Activated naive CD4-positive, alpha-beta T cell treated with Interleukin-2 at 50 U/mL for 16 hours (primary cell): ENCODE results near the gene HIBADH.
"Not testable (repeated sequence)": the region's sequence is repeated elsewhere in the genome, so short reads cannot be mapped to it uniquely, and the experiment has no call there.

Experiments used
- DNase-seq: peaks from one replicate; pipeline ENCODE4 v3.0.0-alpha.2; 2020

HIBADH gene

DNA sequence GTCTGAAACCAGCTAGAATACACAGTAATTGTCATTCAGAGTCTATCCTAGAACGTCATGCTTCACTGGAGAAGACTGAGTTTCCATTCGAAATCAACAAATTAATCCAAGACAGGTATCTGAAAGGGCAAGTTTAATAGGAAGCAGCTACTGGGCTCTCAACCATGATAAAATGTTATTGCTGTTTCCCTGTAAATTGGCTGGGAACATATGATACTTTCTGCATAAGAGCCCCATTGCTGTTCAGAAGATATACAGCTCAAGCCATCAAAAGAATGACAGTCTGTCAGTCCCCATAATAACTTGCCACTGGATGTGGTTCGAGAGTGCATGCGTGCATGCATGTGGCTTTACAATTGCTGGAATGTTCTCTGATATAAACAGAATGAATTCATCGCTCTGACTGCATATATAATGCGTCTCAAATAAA, 129.0 kb downstream of the HIBADH start:
- DNase-seq = no peak

GRCh38 chr7:27532314-27532713, 130.4 kb downstream of the HIBADH start:
- no peak for DNase-seq

DNA sequence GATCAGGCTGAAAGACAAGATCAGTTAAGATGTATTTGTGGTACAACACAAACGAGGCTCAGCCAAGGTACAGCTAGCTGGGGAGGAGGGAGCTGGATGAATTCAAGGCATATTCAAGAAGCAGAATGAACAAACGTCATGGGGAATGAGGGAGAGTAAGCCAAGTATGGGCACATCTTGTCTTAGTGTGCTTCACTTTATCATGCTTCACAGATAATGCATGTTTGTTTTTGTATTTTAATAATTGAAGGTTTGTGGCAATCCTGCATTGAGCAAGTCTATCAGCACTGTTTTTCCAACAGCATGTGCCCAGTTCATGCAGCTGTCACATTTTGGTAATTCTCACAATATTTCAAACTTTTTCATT, 135.4 kb downstream of the HIBADH start:
- no peak for DNase-seq

GRCh38 chr7:27526611-27527347, 135.9 kb downstream of the HIBADH start:
- DNase-seq = no peak

DNA sequence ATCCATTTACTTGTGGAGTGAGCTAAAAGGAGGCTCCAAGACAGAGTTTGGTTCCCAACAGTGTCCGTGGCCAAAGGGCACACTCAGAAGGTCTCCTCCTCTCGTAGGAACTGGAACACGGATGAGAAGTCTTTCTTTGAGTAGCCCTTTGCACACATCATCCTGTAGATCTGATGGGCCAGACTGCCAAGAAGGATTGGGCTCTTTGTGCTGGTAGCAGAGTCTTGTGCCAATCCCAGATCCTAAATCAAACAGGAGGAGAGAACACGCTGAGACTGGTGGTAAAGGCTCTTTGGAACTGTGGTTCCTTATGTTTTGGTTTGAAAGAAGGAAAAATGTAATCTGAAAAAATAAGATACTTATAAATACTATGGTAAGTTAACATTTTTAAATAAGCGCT, 136.6 kb downstream of the HIBADH start:
- no peak for DNase-seq

GRCh38 chr7:27523321-27523720, 139.4 kb downstream of the HIBADH start:
- no peak for DNase-seq

DNA sequence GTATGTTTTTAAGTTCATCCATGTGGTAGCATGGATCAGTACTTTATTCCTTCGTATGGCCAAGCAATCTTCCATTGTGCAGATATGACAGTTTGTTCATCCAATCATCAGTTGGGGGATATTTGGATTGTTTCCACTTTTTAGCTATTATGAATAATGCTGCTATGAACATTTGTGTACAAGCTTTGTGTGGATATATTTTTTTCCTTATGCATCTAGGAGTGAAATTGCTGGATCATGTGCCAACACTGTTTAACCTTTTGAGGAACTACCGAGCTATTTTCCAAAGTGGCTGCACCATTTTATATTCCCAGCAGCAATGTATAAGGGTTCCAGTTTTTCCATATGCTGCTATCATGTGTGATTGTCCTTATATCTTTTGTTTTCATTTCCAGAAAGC, 140.1 kb downstream of the HIBADH start:
- DNase-seq = no peak

- no peak for DNase-seq
These were observed 141.6 kb downstream of the HIBADH start for GRCh38 chr7:27520815-27521790.

GRCh38 chr7:27519793-27520469, 142.8 kb downstream of the HIBADH start:
- no peak for DNase-seq

DNA sequence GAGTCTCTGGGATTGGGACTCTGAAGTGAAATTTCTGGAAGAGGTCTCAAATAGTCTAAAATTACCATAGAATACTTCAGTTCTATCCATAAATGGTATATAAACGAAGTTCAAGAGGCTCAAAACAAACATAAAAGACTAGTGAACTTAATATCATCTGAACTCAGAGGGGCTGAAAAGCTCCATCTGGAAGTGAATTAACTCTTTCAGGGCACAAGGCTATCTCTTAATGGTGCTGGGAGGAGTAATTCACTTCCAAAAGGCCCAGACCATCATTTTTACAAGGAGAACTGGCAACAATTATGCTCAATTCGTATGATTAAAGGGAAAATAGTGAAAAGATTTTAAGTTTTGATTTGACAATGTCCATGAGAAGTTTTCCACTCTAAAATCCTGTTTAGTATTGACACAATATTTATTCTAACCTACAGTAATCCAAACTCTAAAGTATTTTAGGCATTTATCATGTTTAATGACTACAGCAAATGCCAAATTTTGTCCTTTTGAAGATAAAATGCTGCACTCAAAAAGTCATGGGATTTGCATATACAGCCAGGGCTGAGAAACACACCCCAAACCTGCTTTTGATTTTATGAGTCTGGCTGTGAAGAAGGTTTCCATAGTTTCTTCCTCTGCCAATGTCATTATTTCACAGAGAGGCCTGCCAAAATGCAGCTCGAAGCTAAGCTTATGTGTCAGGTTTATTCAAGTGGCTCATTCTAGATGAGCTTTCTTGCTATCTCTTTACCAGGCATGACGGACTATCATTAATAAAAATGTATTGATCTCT, 143.9 kb downstream of the HIBADH start:
- DNase-seq = no peak

DNA sequence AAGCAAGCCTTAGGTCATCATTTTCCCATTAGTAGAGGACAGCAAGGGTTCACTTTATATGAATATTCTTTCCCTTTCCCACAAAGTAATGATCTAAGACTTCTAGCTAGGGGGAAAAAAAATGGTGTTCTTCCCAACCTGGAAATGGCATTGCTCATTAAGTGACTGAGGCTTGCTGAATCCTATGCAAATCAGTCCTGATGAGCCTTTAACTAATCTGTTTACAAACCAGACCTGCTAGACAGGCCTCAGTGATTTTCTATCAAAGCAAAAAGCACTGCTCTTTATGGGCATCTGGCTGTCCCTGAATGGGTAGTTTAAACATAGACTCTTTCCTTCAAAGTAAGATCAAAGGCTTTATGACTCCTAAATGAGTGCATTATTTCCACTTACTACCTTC, 146.3 kb downstream of the HIBADH start:
- no peak for DNase-seq

DNA sequence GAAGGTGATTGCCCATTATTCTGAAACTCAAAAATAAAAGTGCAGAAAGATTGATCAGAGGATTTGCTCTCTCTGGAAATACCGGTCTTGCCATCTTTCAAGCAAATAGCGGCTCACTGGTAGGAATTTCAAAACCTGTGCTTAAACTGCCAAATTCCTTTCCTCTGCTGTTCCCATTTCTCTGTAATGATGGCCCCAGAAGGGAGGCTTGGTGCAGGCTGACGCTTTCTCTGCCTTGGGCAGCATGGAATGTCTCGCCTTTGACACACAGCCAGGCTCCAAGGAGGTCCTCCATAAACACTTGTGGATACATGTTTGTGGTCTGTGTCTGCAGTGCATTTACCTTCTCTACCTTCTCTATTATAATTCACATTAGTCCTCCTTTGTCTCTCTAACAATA, 146.8 kb downstream of the HIBADH start:
- no peak for DNase-seq

GRCh38 chr7:27514861-27515260, 147.8 kb downstream of the HIBADH start:
- no peak for DNase-seq

- DNase-seq = no peak
These were observed 148.8 kb downstream of the HIBADH start for GRCh38 chr7:27513885-27514284.

GRCh38 chr7:27511370-27511769, 151.3 kb downstream of the HIBADH start:
- DNase-seq = not testable (repeated sequence)

GRCh38 chr7:27510541-27510940, 152.1 kb downstream of the HIBADH start:
- DNase-seq = no peak

DNA sequence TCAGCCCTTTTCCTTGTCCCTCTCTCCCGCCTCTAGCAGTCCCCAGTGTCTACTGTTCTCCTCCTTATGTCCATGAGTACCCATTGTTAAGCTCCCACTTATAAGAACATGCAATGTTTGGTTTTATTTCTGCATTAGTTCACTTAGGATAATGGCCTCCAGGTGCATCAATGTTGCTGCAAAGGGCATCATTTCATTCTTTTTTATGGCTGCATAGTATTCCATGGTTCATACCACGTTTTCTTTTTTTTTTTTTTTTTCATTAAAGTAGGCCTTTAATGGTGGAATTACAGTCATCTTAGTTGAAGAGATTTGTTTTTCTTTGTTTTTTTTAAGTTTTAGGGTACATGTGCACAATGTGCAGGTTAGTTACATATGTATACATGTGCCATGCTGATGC, 160.8 kb downstream of the HIBADH start:
- DNase-seq = not testable (repeated sequence)

GRCh38 chr7:27501001-27501400, 161.7 kb downstream of the HIBADH start:
- no peak for DNase-seq

DNA sequence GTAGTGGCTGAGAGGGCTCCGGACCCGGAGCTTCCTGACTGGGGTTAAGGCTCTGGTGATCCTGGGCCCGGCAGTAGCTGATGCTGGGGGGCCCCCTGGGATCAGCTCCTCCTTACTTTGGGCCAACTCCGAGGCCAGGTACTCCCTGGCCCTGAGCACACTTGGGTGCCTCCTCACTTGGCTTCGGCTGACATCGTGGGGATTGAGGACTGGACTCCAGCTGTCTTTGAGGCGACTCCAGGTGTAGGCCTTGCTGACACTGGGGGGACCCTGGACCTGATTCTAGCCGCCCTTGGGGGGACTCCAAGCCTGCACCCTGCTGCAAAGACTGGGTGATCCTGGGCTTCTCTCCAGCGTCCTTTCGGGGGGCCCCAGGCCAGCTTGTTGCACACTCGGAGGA, 170.5 kb downstream of the HIBADH start:
- no peak for DNase-seq

- no peak for DNase-seq
These were observed 171.1 kb downstream of the HIBADH start for GRCh38 chr7:27491534-27491933.

DNA sequence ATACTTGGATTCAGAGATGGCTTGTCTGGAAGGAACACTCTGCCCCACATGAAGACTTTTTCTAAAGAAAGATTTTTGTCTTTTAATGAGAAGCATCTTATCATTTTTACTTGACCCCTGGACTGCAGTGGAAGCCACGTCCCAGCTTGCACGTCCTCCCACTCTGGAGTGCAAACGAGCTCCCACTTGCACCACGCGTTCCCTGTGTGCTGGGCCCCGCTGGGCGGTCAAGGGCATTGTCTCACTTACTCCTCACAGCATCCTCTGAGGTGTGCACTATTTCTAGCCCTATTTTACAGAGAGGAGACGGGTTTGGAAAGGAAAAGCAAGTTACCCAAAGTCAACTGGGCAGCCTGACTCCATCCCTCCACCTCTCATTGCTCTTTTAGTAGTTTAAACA, 175.2 kb downstream of the HIBADH start:
- no peak for DNase-seq

GRCh38 chr7:27484451-27484850, 178.2 kb downstream of the HIBADH start:
- DNase-seq = no peak

GRCh38 chr7:27482219-27482618, 180.5 kb downstream of the HIBADH start:
- no peak for DNase-seq
